Keratinocyte (primary cell): ENCODE measurements around the gene TMED6.

ENCODE experiments used
- EZH2 ChIP-seq: IDR thresholded peaks from one replicate; pipeline ENCODE4 v1.6.1; 2012; ENCODE audit warnings: inconsistent platforms, mild to moderate bottlenecking, low read length, moderate library complexity
- TF ChIP-seq, protein P1 (sequence below), 3 experiments: IDR thresholded peaks in 1 of 3; conservative IDR thresholded peaks in 1 of 3; optimal IDR thresholded peaks in 1 of 3; 2 replicates in 2 of 3; 3 replicates in 1 of 3; pipeline versions ENCODE3 to v1.5.1; 2011; ENCODE audit warnings: low read length in 3 of 3, mild to moderate bottlenecking in 3 of 3, moderate library complexity in 2 of 3, control low read depth in 1 of 3, inconsistent platforms in 1 of 3; ENCODE audit not compliant: insufficient read depth in 2 of 3; ENCODE audit errors: extremely low read depth in 1 of 3

DNA sequence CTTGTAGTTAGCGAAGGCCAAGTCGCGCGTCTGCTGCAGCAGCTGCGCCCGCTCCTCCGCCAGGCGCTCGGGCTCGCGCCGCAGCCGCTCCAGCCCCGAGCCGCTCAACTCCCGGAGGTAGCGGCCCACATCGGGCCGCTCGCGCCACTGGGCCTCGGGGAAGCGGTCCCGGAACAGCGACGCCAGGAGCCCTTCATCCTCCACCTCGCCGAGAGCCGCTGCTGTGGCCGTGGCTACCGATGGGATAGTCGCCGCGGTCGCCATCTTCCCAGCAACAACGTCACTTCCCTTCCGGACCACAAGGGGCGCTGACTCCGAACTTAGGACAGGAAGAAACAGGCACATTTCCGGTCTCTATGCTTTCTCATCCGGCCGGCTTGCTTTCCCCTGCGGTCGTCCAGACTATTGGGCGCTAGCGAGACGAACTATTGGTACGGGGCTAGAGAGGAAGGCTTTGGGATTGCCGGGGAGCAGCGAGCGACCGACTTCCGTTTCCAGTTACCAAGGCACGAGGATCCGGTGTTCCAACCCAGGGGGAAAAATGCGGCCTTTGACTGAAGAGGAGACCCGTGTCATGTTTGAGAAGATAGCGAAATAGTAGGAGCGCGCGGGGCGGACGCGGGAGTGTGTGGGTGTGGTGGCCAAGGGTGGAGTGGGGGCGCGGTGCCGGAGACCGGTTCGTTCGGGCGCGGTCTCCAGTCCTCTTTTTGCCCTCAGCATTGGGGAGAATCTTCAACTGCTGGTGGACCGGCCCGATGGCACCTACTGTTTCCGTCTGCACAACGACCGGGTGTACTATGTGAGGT, 12.1 kb downstream of the TMED6 start, which contains the start of the genes COG8 and NIP7:
- TF ChIP-seq EZH2, result no peak
- TF ChIP-seq, protein P1, sequence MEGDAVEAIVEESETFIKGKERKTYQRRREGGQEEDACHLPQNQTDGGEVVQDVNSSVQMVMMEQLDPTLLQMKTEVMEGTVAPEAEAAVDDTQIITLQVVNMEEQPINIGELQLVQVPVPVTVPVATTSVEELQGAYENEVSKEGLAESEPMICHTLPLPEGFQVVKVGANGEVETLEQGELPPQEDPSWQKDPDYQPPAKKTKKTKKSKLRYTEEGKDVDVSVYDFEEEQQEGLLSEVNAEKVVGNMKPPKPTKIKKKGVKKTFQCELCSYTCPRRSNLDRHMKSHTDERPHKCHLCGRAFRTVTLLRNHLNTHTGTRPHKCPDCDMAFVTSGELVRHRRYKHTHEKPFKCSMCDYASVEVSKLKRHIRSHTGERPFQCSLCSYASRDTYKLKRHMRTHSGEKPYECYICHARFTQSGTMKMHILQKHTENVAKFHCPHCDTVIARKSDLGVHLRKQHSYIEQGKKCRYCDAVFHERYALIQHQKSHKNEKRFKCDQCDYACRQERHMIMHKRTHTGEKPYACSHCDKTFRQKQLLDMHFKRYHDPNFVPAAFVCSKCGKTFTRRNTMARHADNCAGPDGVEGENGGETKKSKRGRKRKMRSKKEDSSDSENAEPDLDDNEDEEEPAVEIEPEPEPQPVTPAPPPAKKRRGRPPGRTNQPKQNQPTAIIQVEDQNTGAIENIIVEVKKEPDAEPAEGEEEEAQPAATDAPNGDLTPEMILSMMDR (optimal IDR thresholded peaks at IDR 0.05 in 1 of 3, IDR thresholded peaks at IDR 0.05 in 1 of 3, conservative IDR thresholded peaks at IDR 0.05 in 1 of 3; ENCODE audit: extremely low read depth in 1 of 3, insufficient read depth in 2 of 3, low read length in 3 of 3), result peak; percentile 83 to 85 (median 84)
